Measurements from ENCODE around the gene ZBTB43. TPM values are rescaled to one million over a fixed set of nuclear protein-coding genes. Genes with fewer than 3 reads are reported as not detected.

Gene ZBTB43
- total RNA-seq, 2 experiments from 2014 or later: 4.1 to 6.4 TPM

- BruUV-seq (replicated peaks): no TSS peak
- CTCF ChIA-PET (ENCODE audit: unreplicated experiment): no interaction called here
- Histone ChIP-seq H3K9me3 (ENCODE audit: low read length) (no peaks in the 10 kb centered on the region), H3K4me1 (ENCODE audit: insufficient read depth, low read length, poor library complexity, severe bottlenecking) (no peaks in the 10 kb centered on the region), H3K9me2 (ENCODE audit: insufficient read depth, low read length) (no peaks in the 10 kb centered on the region), H2AFZ (ENCODE audit: low read length) (no peak overlapping the region), H3K36me3 (ENCODE audit: insufficient read depth, low read length) (no peaks in the 10 kb centered on the region), H3K79me2 (ENCODE audit: insufficient read depth, low read depth, low read length) (no peaks in the 10 kb centered on the region), H4K20me1 (ENCODE audit: insufficient read depth, low read length) (no peaks in the 10 kb centered on the region), H3K4me3 (ENCODE audit: low read depth, low read length, poor library complexity, severe bottlenecking) (no peak overlapping the region), H3K27ac (ENCODE audit: low read depth, low read length, poor library complexity, severe bottlenecking) (no peak overlapping the region), H3K4me2 (ENCODE audit: low read length) (no peak overlapping the region)
- POLR2A ChIA-PET: interaction anchor here (0.7 kb wide), 3 partner anchors 9 to 941 kb away, joined by 3 to 4 read pairs (median 4); no protein-coding TSS in a partner anchor
- TF ChIP-seq CTCF (conservative IDR thresholded peaks at IDR 0.05; ENCODE audit: low read length): no peak
- TF ChIP-seq EZH2phosphoT487 (IDR thresholded peaks at IDR 0.05; ENCODE audit: borderline replicate concordance, low read depth, low read length): no peak
- no peak for DNase-seq (ENCODE audit: low spot score)
- intact Hi-C loops (cut with micrococcal nuclease; ENCODE audit: unreplicated experiment): no loop called here
Observed at GRCh38 chr9:126842977-126843799, 38.3 kb downstream of the ZBTB43 start.

- no TSS peak for BruUV-seq (replicated peaks)
Observed at GRCh38 chr9:126844085-126844484, 39.2 kb downstream of the ZBTB43 start.

More at GRCh38 chr9:126844085-126844484, 39.2 kb downstream of the ZBTB43 start:
- H2AFZ ChIP-seq (ENCODE audit: low read length): no peak overlapping the region
- intact Hi-C loops (cut with micrococcal nuclease; ENCODE audit: unreplicated experiment): no loop called here
- no peaks in the 10 kb centered on the region for H4K20me1 ChIP-seq (ENCODE audit: insufficient read depth, low read length)
- no peaks in the 10 kb centered on the region for H3K36me3 ChIP-seq (ENCODE audit: insufficient read depth, low read length)
- H3K9me2 ChIP-seq (ENCODE audit: insufficient read depth, low read length): no peaks in the 10 kb centered on the region
- no peak for DNase-seq (ENCODE audit: low spot score)
- ChIA-PET CTCF (ENCODE audit: unreplicated experiment) (no interaction called here), POLR2A (interaction anchor here (0.6 to 0.7 kb wide), 2 partner anchors 23 to 131 kb away, joined by 3 read pairs; no protein-coding TSS in a partner anchor)
- no peaks in the 10 kb centered on the region for H3K4me1 ChIP-seq (ENCODE audit: insufficient read depth, low read length, poor library complexity, severe bottlenecking)
- no peaks in the 10 kb centered on the region for H3K9me3 ChIP-seq (ENCODE audit: low read length)
- H3K4me3 ChIP-seq (ENCODE audit: low read depth, low read length, poor library complexity, severe bottlenecking): no peak overlapping the region
- no peak overlapping the region for H3K4me2 ChIP-seq (ENCODE audit: low read length)
- no peak overlapping the region for H3K27ac ChIP-seq (ENCODE audit: low read depth, low read length, poor library complexity, severe bottlenecking)
- H3K79me2 ChIP-seq (ENCODE audit: insufficient read depth, low read depth, low read length): no peaks in the 10 kb centered on the region
- TF ChIP-seq CTCF (conservative IDR thresholded peaks at IDR 0.05; ENCODE audit: low read length): no peak
- no peak for TF ChIP-seq EZH2phosphoT487 (IDR thresholded peaks at IDR 0.05; ENCODE audit: borderline replicate concordance, low read depth, low read length)

Measured in OCI-LY7 (cell line).